Measurements from ENCODE around the gene PRKAG2. TPM values are rescaled to one million over a fixed set of nuclear protein-coding genes. Genes with fewer than 3 reads are reported as not detected.

Gene PRKAG2
- total and polyA plus RNA-seq, 2 experiments from 2014 or later, result 9.1 to 14.9 TPM

- Mint-ChIP-seq H3K4me3 (no peak overlapping the region), H3K9me3 (no peaks in the 10 kb centered on the region; the same call in 2 of the 3 replicates), H3K27me3 (ENCODE audit: insufficient read depth, low read depth, poor library complexity) (peaks cover 3% of the 10 kb centered on the region), H3K27ac (no peak overlapping the region), H3K4me1 (no peaks in the 10 kb centered on the region), H3K36me3 (ENCODE audit: low read depth) (no peaks in the 10 kb centered on the region)
- Histone ChIP-seq H3K79me2 (replicated peaks; ENCODE audit: insufficient read depth) (no peaks in the 10 kb centered on the region), H4K20me1 (replicated peaks; ENCODE audit: insufficient read depth) (no peaks in the 10 kb centered on the region), H3K4me2 (no peak overlapping the region), H3K27ac (ENCODE audit: low read depth) (no peak overlapping the region), H3K27me3 (ENCODE audit: insufficient read depth) (no peaks in the 10 kb centered on the region), H3K4me3 (no peak overlapping the region), H3K36me3 (ENCODE audit: insufficient read depth) (no peaks in the 10 kb centered on the region), H2AFZ (no peak overlapping the region), H3F3A (replicated peaks; ENCODE audit: low read depth) (no peaks in the 10 kb centered on the region), H3K4me1 (ENCODE audit: insufficient read depth) (no peaks in the 10 kb centered on the region), H3K9me2 (ENCODE audit: insufficient read depth) (no peaks in the 10 kb centered on the region)
- TF ChIP-seq EZH2 (IDR thresholded peaks at IDR 0.05; ENCODE audit: low read depth, unreplicated experiment), result no peak
- TF ChIP-seq JUNB (IDR thresholded peaks at IDR 0.05; ENCODE audit: unreplicated experiment), result no peak
- TF ChIP-seq EZH2phosphoT487 (IDR thresholded peaks at IDR 0.05; ENCODE audit: unreplicated experiment), result no peak
- no peak for TF ChIP-seq ETS1 (IDR thresholded peaks at IDR 0.05)
- no peak for TF ChIP-seq POLR2AphosphoS5 (IDR thresholded peaks at IDR 0.05; ENCODE audit: low read depth)
- TF ChIP-seq ZNF462 (CRISPR knock-in tag; IDR thresholded peaks at IDR 0.05), result no peak
- TF ChIP-seq REST (IDR thresholded peaks at IDR 0.05; ENCODE audit: unreplicated experiment), result no peak
- no peak for TF ChIP-seq CREB1 (CRISPR knock-in tag; IDR thresholded peaks at IDR 0.05; ENCODE audit: low read depth)
- no peak for TF ChIP-seq NANOG (IDR thresholded peaks at IDR 0.05; ENCODE audit: borderline replicate concordance)
- TF ChIP-seq ZNF114 (CRISPR knock-in tag; IDR thresholded peaks at IDR 0.05), result no peak
- no peak for TF ChIP-seq CTCF (conservative IDR thresholded peaks at IDR 0.05; ENCODE audit: low read depth in 2 of 2)
- TF ChIP-seq STAT1 (IDR thresholded peaks at IDR 0.05; ENCODE audit: unreplicated experiment), result no peak
- TF ChIP-seq ZNF331 (CRISPR knock-in tag; IDR thresholded peaks at IDR 0.05; ENCODE audit: low read depth), result no peak
- no peak for DNase-seq (ENCODE audit: low spot score)
- ATAC-seq, result no peak
These were observed 47.6 kb upstream of the PRKAG2 start for GRCh38 chr7:151924508-151924907.
